Measurements from ENCODE around the gene SNX7. TPM values are rescaled to one million over a fixed set of nuclear protein-coding genes. Genes with fewer than 3 reads are reported as not detected.

SNX7 gene
- 10 to 100 TPM; 22.6 to 31.5 (median 24.0) TPM for total RNA-seq

GRCh38 chr1:98661544-98662355 lies at the start of gene SNX7:
SNX7 (plus strand) TSS chr1:98661721; CDS start chr1:98661732, 11 bp downstream.
- no peaks in the 10 kb centered on the region for H3K9me3 ChIP-seq
- H3K36me3 ChIP-seq = no peaks in the 10 kb centered on the region
- intact Hi-C loops (cut with DNase I; ENCODE audit: low total_unique reads) = no loop called here
- TF ChIP-seq POLR2A (IDR thresholded peaks at IDR 0.05) (no peak), POLR2AphosphoS5 (IDR thresholded peaks at IDR 0.05) (peak; percentile 0 to 60 (median 14))
- no peaks in the 10 kb centered on the region for H3K27me3 ChIP-seq
- peak; percentile 72 to 88 for DNase-seq (ENCODE audit: low spot score in 2 of 2)
- peak within 1 kb of the TSS; percentile 78 to 87 (median 86) for H3K4me3 ChIP-seq
- peak within 1 kb of the TSS; percentile 87 to 92 for H3K27ac ChIP-seq
- H3K4me1 ChIP-seq = no peaks in the 10 kb centered on the region

- no peaks in the 10 kb centered on the region for H3K36me3 ChIP-seq
- intact Hi-C loops (cut with DNase I; ENCODE audit: low total_unique reads) = no loop called here
- no peak for DNase-seq (ENCODE audit: low spot score in 2 of 2)
These were observed 24.2 kb upstream of the SNX7 start for GRCh38 chr1:98637316-98637715.

GRCh38 chr1:98638185-98638584 lies 23.3 kb upstream of the SNX7 start:
- no peaks in the 10 kb centered on the region for H3K4me1 ChIP-seq
- TF ChIP-seq POLR2AphosphoS5 (IDR thresholded peaks at IDR 0.05) (no peak), POLR2A (IDR thresholded peaks at IDR 0.05) (no peak)
- TF ChIP-seq, protein P1, sequence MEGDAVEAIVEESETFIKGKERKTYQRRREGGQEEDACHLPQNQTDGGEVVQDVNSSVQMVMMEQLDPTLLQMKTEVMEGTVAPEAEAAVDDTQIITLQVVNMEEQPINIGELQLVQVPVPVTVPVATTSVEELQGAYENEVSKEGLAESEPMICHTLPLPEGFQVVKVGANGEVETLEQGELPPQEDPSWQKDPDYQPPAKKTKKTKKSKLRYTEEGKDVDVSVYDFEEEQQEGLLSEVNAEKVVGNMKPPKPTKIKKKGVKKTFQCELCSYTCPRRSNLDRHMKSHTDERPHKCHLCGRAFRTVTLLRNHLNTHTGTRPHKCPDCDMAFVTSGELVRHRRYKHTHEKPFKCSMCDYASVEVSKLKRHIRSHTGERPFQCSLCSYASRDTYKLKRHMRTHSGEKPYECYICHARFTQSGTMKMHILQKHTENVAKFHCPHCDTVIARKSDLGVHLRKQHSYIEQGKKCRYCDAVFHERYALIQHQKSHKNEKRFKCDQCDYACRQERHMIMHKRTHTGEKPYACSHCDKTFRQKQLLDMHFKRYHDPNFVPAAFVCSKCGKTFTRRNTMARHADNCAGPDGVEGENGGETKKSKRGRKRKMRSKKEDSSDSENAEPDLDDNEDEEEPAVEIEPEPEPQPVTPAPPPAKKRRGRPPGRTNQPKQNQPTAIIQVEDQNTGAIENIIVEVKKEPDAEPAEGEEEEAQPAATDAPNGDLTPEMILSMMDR (IDR thresholded peaks at IDR 0.05) = no peak
- H3K36me3 ChIP-seq = no peaks in the 10 kb centered on the region

More at GRCh38 chr1:98637316-98637715, 24.2 kb upstream of the SNX7 start:
- Histone ChIP-seq H3K4me3 (no peak overlapping the region), H3K9me3 (no peaks in the 10 kb centered on the region), H3K27ac (no peak overlapping the region), H3K4me1 (no peaks in the 10 kb centered on the region), H3K27me3 (no peaks in the 10 kb centered on the region)
- TF ChIP-seq, protein P1 (IDR thresholded peaks at IDR 0.05) = no peak
- TF ChIP-seq POLR2A (IDR thresholded peaks at IDR 0.05) (no peak), POLR2AphosphoS5 (IDR thresholded peaks at IDR 0.05) (no peak)

DNA sequence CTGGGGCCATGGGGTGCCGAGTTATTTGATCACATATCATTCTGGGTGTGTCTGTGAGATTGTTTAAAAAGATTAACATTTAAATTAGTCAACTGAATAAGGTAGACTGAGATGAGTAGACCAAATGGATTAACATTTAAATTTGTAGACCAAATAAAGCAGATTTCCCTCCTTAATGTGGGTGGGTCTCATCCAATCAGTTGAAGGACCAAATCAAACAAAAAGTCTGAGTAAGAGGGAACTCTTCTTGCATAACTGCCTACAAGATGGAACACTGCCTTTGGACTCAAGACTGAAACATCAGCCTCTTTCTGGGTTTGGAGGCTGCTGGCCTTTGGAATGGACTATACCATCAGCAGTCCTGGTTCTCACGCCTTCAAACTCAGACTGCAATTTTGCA lies 17.0 kb upstream of the SNX7 start:
- H3K4me1 ChIP-seq = no peaks in the 10 kb centered on the region
- intact Hi-C loops (cut with DNase I; ENCODE audit: low total_unique reads) = no loop called here
- no peaks in the 10 kb centered on the region for H3K36me3 ChIP-seq
- H3K9me3 ChIP-seq = peaks cover 0 to 5% of the 10 kb centered on the region in 2 donors
- H3K27ac ChIP-seq = no peak overlapping the region
- H3K27me3 ChIP-seq = no peaks in the 10 kb centered on the region
- no peak for TF ChIP-seq POLR2A (IDR thresholded peaks at IDR 0.05)
- TF ChIP-seq, protein P1 (IDR thresholded peaks at IDR 0.05) = no peak
- TF ChIP-seq POLR2AphosphoS5 (IDR thresholded peaks at IDR 0.05) = no peak
- H3K4me3 ChIP-seq = no peak overlapping the region
- DNase-seq (ENCODE audit: low spot score in 2 of 2) = no peak

More at GRCh38 chr1:98638185-98638584, 23.3 kb upstream of the SNX7 start:
- H3K27ac ChIP-seq = no peak overlapping the region
- H3K4me3 ChIP-seq = no peak overlapping the region
- no peak for DNase-seq (ENCODE audit: low spot score in 2 of 2)
- H3K27me3 ChIP-seq = no peaks in the 10 kb centered on the region
- intact Hi-C loops (cut with DNase I; ENCODE audit: low total_unique reads) = no loop called here
- H3K9me3 ChIP-seq = peaks cover 0 to 5% of the 10 kb centered on the region in 2 donors

GRCh38 chr1:98651116-98651632 lies 10.3 kb upstream of the SNX7 start:
- TF ChIP-seq, protein P1 (IDR thresholded peaks at IDR 0.05) = no peak
- intact Hi-C loops (cut with DNase I; ENCODE audit: low total_unique reads) = loop anchor here (5.0 kb wide), 1 partner anchor 261 kb away; no protein-coding TSS in a partner anchor
- no peak overlapping the region for H3K4me3 ChIP-seq
- H3K36me3 ChIP-seq = no peaks in the 10 kb centered on the region
- no peak for DNase-seq (ENCODE audit: low spot score in 2 of 2)
- H3K27me3 ChIP-seq = no peaks in the 10 kb centered on the region
- H3K9me3 ChIP-seq = peaks cover 4 to 8% of the 10 kb centered on the region in 2 donors
- H3K27ac ChIP-seq = no peak overlapping the region
- H3K4me1 ChIP-seq = no peaks in the 10 kb centered on the region

Measured in breast epithelium (tissue), 4 donors.